ENCODE measurements around the gene GDE1. TPM values are rescaled to one million over a fixed set of nuclear protein-coding genes. Genes with fewer than 3 reads are reported as not detected.

Gene GDE1
- total RNA-seq, 3 donors from 2014 or later = 49.2 to 70.4 (median 56.7) TPM

DNA sequence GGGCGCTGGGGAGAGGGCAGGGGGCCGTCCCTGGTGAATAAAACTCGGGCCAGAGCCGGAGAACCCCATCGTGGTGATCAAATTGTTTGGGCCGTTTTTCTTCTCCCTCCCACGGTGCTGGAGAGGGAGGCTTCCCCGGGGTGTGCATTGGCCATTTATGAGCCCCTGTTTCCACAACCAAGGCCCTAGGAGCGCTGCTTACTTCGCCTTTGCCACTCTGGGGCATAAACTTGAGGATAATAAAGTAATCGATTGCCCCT, 2.4 kb upstream of the GDE1 start:
- Histone ChIP-seq H3K4me1 (peaks cover 0 to under 1% of the 10 kb centered on the region in 2 donors), H3K9me3 (no peaks in the 10 kb centered on the region), H3K27ac (peak overlapping the region; percentile 78 to 86), H3K36me3 (no peaks in the 10 kb centered on the region), H3K27me3 (no peaks in the 10 kb centered on the region), H3K4me3 (peak overlapping the region; percentile 77 to 95 (median 92))
- no peak for DNase-seq (ENCODE audit: low spot score in 2 of 2)
- TF ChIP-seq POLR2AphosphoS5 (IDR thresholded peaks at IDR 0.05) (no peak), POLR2A (IDR thresholded peaks at IDR 0.05) (no peak)
- TF ChIP-seq, protein P1, sequence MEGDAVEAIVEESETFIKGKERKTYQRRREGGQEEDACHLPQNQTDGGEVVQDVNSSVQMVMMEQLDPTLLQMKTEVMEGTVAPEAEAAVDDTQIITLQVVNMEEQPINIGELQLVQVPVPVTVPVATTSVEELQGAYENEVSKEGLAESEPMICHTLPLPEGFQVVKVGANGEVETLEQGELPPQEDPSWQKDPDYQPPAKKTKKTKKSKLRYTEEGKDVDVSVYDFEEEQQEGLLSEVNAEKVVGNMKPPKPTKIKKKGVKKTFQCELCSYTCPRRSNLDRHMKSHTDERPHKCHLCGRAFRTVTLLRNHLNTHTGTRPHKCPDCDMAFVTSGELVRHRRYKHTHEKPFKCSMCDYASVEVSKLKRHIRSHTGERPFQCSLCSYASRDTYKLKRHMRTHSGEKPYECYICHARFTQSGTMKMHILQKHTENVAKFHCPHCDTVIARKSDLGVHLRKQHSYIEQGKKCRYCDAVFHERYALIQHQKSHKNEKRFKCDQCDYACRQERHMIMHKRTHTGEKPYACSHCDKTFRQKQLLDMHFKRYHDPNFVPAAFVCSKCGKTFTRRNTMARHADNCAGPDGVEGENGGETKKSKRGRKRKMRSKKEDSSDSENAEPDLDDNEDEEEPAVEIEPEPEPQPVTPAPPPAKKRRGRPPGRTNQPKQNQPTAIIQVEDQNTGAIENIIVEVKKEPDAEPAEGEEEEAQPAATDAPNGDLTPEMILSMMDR (IDR thresholded peaks at IDR 0.05) = no peak
- intact Hi-C loops (cut with DNase I; ENCODE audit: low total_unique reads) = no loop called here

DNA sequence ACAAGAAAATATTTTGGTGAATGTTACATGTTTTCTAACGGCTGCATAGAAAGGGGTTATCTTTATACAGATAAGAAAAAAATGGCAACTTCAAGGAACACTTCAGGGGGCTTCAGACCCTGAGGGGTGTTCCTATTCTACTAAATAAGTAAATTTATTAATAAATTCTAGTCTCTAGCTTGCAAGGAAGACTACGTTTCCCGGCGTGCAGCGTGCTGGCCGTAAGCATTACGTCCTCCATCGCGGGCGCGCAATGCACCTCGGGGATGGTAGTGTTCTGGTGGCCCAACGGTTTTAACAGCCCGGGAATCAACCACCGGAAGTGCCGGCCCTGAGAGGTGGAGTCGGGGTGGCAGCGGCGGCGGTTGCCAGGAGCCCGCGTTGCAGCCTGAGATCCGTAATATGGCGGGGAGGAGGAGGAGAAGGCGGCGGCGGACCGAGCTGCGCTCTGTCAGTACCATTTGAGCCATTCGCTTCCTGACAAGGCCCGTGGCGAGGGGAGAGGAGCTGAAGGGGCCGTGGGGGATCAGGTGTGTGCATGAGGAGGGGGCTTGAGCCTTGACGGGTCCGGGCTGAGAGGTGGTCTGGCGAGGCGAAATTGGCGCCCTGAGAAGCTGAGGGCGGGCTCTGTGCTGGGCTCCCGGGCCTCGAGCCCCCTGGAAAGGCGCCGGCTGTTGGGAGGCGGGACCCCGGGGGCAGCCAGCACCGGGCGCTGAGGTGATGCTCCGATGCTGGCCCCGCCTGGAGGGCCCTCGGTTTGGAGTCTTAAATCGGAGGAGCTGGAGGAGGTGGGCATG, 1.9 kb upstream of the GDE1 start, which contains the start of gene CCP110:
CCP110 (plus strand) TSS at position 384 of the 797 bp plus-strand sequence. CDS start 3,940 bp downstream, outside the sequence.
- intact Hi-C loops (cut with DNase I; ENCODE audit: low total_unique reads) = no loop called here
- H3K27ac ChIP-seq = peak within 1 kb of the TSS; percentile 78 to 86
- H3K9me3 ChIP-seq = no peaks in the 10 kb centered on the region
- H3K36me3 ChIP-seq = no peaks in the 10 kb centered on the region
- DNase-seq (ENCODE audit: low spot score in 2 of 2) = peak; percentile 95 to 97
- TF ChIP-seq POLR2AphosphoS5 (IDR thresholded peaks at IDR 0.05) = peak; percentile 55 to 71 (median 70)
- TF ChIP-seq, protein P1 (IDR thresholded peaks at IDR 0.05) = no peak
- peak; percentile 64 for TF ChIP-seq POLR2A (IDR thresholded peaks at IDR 0.05)
- H3K4me3 ChIP-seq = peak within 1 kb of the TSS; percentile 77 to 95 (median 92)
- H3K4me1 ChIP-seq = peaks cover 0 to 4% of the 10 kb centered on the region in 2 donors
- H3K27me3 ChIP-seq = no peaks in the 10 kb centered on the region

DNA sequence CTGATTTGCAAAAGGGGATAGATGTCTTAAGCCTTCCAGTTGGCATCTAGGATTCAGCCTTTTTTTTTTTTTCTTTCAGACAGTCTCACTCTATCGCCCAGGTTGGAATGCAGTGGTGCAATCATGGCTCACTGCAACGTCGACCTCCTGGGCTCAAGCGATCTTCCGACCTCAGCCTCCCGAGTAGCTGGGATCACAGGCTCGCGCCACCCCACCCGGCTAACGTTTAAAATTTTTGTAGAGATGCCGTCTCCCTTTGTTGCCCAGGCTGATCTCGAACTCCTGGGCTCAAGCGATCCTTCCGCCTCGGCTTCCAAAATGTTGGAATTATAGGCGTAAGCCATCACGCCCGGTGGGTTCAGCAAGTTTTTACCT, 1.3 kb upstream of the GDE1 start:
- no peaks in the 10 kb centered on the region for H3K36me3 ChIP-seq
- no peak for DNase-seq (ENCODE audit: low spot score in 2 of 2)
- no peak overlapping the region for H3K27ac ChIP-seq
- intact Hi-C loops (cut with DNase I; ENCODE audit: low total_unique reads) = no loop called here
- no peaks in the 10 kb centered on the region for H3K9me3 ChIP-seq
- no peaks in the 10 kb centered on the region for H3K27me3 ChIP-seq
- H3K4me3 ChIP-seq = peak overlapping the region in 1 of 3 donors; percentile 92
- TF ChIP-seq, protein P1 (IDR thresholded peaks at IDR 0.05) = no peak
- TF ChIP-seq POLR2AphosphoS5 (IDR thresholded peaks at IDR 0.05) (no peak), POLR2A (IDR thresholded peaks at IDR 0.05) (no peak)
- peaks cover 0 to 4% of the 10 kb centered on the region in 2 donors for H3K4me1 ChIP-seq

DNA sequence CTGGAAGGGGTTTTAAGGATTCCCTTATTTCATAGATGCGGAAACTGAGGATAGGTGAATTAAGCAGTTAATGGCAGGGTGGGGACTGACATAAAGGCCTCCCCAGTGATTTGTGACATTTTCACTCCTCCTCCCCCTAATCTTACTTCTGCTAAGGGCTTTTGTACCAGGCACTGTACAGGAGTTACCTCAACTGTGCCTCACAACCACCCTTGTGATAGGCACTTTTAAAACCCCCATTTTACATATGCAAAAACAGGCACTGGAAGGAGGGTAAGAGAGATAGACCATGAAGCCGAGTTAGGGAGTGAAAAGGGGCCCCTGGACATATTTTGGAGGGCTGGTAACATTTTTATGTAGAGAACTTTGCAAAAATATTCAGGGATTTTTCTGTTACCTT, 862 bp upstream of the GDE1 start:
- Histone ChIP-seq H3K9me3 (no peaks in the 10 kb centered on the region), H3K27ac (peak overlapping the region in 1 of 2 donors; percentile 91), H3K36me3 (no peaks in the 10 kb centered on the region), H3K4me3 (no peak overlapping the region), H3K27me3 (no peaks in the 10 kb centered on the region), H3K4me1 (peaks cover 0 to 4% of the 10 kb centered on the region in 2 donors)
- no peak for DNase-seq (ENCODE audit: low spot score in 2 of 2)
- intact Hi-C loops (cut with DNase I; ENCODE audit: low total_unique reads) = no loop called here
- TF ChIP-seq POLR2AphosphoS5 (IDR thresholded peaks at IDR 0.05) (no peak), POLR2A (IDR thresholded peaks at IDR 0.05) (no peak)
- TF ChIP-seq, protein P1 (IDR thresholded peaks at IDR 0.05) = no peak

DNA sequence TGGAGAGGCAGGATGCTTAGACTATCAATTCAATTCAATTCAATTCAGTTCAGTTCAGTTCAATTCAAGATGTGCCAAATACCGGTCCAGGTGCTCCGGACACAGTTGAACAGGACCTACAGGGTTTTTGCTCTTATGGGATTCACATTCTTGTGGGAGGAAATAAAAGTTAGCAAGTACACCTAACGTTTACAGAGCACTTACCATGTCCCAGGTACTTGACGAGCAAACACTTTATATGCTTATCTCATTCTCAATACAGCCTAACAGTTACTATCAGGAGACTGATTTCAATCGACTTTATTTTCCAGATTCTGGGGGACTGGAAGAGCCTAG, 467 bp upstream of the GDE1 start:
- Histone ChIP-seq H3K9me3 (no peaks in the 10 kb centered on the region), H3K4me1 (peaks cover 0 to 4% of the 10 kb centered on the region in 2 donors), H3K27me3 (no peaks in the 10 kb centered on the region), H3K36me3 (no peaks in the 10 kb centered on the region), H3K27ac (peak overlapping the region; percentile 91 to 92), H3K4me3 (peak overlapping the region in 2 of 3 donors; percentile 79 to 92)
- no peak for TF ChIP-seq POLR2A (IDR thresholded peaks at IDR 0.05)
- TF ChIP-seq, protein P1 (IDR thresholded peaks at IDR 0.05) = no peak
- TF ChIP-seq POLR2AphosphoS5 (IDR thresholded peaks at IDR 0.05) = no peak
- no peak for DNase-seq (ENCODE audit: low spot score in 2 of 2)
- intact Hi-C loops (cut with DNase I; ENCODE audit: low total_unique reads) = no loop called here

Data from breast epithelium (tissue), 4 donors.